ENCODE results near the gene CKS1B. TPM values are rescaled to one million over a fixed set of nuclear protein-coding genes. Genes with fewer than 3 reads are reported as not detected.
A peak's percentile ranks its signal among the peaks of the same experiment; 100 is the strongest.
"Not testable (repeated sequence)": the region's sequence is repeated elsewhere in the genome, so short reads cannot be mapped to it uniquely, and the experiment has no call there.

Gene CKS1B
- total RNA-seq, 1 donor from 2014 or later = 72.4 TPM

DNA sequence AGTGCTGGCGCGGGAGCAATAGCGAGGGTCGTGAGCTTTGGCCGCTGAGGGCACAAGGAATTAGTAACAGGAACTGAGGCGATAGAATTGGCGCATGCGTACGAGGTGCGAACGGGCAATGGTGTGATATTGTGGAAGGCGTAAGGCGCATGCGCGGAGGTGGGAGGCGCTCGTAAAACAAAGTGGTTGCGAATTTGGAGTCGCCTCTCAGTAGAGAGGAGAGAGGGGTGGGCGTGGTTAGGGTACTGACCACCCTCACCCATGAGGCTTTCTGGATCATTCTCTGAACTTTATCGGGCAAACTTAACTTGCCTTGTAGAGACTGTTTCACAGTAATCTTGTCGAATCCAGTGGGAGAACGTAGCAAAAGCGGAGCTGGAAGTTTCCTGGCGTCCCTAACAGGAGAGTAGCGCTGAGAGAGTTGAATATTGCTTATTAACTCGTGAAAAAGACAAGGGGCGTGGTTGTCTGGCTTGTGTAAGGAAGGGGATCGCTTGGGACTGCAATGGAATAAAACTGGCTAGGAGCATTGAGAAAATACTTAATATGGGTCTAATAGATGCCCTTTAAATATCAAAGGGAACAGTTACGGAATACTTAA lies 427 bp downstream of the CKS1B start:
- H3K4me3 ChIP-seq (ENCODE audit: low read depth, low read length) = peak overlapping the region; percentile 55
- no peak for DNase-seq (ENCODE audit: low read depth)

DNA sequence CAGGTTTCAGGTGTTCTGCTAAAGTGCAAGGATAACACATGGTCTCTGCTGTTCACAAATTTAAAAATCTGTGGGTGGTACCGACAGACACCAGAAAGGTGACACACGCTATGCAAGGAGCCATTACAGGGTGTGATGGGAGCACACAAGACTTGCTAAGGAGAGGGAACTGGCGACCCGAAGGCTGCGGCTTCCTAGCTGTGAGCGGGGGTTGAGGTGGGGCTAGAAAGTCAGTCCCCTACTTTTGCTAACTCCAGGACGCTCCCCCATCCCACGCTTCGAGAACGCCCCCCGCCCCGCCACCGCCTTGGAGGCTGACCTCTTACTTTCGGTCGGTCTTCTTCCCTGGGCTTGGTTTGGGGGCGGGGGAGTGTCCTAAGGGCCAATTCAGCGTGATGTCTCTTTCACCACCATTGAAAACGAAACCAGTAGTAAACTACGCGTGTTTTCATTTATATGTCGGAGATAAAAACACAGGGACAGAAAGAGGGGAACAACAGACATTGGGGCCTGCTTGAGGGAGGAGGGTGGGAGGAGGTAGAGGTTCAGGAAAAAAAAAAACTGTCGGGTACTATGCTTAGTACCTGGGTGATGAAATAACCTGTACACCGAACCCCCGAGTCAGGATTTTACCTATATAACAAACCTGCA lies 1.1 kb downstream of the CKS1B start:
- Histone ChIP-seq H3K27me3 (ENCODE audit: control insufficient read depth, insufficient read depth, low read length) (no peaks in the 10 kb centered on the region), H3K4me3 (ENCODE audit: low read depth, low read length) (peak overlapping the region; percentile 55), H3K36me3 (ENCODE audit: control insufficient read depth, insufficient read depth, low read length) (no peaks in the 10 kb centered on the region)
- TF ChIP-seq, protein P1, sequence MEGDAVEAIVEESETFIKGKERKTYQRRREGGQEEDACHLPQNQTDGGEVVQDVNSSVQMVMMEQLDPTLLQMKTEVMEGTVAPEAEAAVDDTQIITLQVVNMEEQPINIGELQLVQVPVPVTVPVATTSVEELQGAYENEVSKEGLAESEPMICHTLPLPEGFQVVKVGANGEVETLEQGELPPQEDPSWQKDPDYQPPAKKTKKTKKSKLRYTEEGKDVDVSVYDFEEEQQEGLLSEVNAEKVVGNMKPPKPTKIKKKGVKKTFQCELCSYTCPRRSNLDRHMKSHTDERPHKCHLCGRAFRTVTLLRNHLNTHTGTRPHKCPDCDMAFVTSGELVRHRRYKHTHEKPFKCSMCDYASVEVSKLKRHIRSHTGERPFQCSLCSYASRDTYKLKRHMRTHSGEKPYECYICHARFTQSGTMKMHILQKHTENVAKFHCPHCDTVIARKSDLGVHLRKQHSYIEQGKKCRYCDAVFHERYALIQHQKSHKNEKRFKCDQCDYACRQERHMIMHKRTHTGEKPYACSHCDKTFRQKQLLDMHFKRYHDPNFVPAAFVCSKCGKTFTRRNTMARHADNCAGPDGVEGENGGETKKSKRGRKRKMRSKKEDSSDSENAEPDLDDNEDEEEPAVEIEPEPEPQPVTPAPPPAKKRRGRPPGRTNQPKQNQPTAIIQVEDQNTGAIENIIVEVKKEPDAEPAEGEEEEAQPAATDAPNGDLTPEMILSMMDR (IDR thresholded peaks at IDR 0.05; ENCODE audit: insufficient read depth, low read length, poor library complexity, severe bottlenecking) = no peak
- DNase-seq (ENCODE audit: low read depth) = no peak

More for the DNA sequence above, 427 bp downstream of the CKS1B start:
- TF ChIP-seq, protein P1 (IDR thresholded peaks at IDR 0.05; ENCODE audit: insufficient read depth, low read length, poor library complexity, severe bottlenecking) = no peak
- no peaks in the 10 kb centered on the region for H3K36me3 ChIP-seq (ENCODE audit: control insufficient read depth, insufficient read depth, low read length)
- no peaks in the 10 kb centered on the region for H3K27me3 ChIP-seq (ENCODE audit: control insufficient read depth, insufficient read depth, low read length)

DNA sequence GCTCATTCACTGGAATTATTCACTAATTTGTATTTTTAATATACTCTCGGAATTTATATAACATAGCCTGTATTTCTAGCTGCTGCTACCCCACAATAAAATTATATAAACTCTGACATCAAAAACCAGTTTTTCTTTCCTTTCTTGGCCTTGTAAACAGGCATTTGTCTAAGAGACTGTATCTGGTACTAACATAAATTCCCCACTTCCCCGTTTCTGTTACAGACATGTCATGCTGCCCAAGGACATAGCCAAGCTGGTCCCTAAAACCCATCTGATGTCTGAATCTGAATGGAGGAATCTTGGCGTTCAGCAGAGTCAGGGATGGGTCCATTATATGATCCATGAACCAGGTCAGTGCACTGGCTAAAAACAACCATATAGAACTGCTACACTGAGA lies 3.3 kb downstream of the CKS1B start:
- not testable (repeated sequence) for H3K27me3 ChIP-seq (ENCODE audit: control insufficient read depth, insufficient read depth, low read length); H3K4me3 ChIP-seq (ENCODE audit: low read depth, low read length); H3K36me3 ChIP-seq (ENCODE audit: control insufficient read depth, insufficient read depth, low read length); DNase-seq (ENCODE audit: low read depth)

DNA sequence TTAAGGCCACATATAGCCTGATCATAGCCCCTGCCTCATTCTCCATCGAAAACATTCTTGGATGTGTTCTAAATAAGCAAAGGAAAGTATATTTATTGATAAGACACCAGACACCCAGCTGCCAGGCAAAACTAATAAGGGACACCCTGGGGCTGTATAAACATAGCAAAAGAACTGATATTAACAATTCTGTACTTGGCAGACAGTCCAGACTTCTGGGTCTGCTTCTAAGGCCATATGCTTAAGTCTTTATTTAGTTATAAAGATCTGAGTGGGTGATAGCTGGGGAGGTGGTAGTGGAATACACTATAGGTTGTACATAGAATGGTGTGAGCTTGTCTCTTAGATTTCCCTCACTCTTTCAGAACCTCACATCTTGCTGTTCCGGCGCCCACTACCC lies 3.9 kb downstream of the CKS1B start:
- TF ChIP-seq, protein P1 (IDR thresholded peaks at IDR 0.05; ENCODE audit: insufficient read depth, low read length, poor library complexity, severe bottlenecking) = no peak
- Histone ChIP-seq H3K36me3 (ENCODE audit: control insufficient read depth, insufficient read depth, low read length) (no peaks in the 10 kb centered on the region), H3K27me3 (ENCODE audit: control insufficient read depth, insufficient read depth, low read length) (no peaks in the 10 kb centered on the region), H3K4me3 (ENCODE audit: low read depth, low read length) (no peak overlapping the region)
- DNase-seq (ENCODE audit: low read depth) = no peak

DNA sequence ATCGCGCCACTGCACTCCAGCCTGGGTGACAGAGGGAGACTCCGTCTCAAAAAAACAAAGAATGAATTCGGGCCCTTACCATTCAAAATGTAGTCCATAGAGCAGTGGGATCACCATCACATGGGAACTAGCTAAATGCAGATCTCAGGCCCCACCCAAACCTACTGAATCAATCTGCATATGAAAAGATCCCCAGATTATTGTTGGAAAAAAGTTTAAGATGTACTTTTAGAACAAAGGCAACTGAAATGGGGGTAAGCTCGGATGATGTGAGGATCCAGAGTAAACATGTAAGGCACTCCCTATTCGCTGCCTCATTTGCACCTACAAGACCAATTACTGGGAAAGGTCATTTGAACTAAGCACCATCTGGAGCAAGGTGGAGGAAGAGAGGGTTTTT lies 7.9 kb downstream of the CKS1B start:
- TF ChIP-seq, protein P1 (IDR thresholded peaks at IDR 0.05; ENCODE audit: insufficient read depth, low read length, poor library complexity, severe bottlenecking) = no peak
- Histone ChIP-seq H3K36me3 (ENCODE audit: control insufficient read depth, insufficient read depth, low read length) (peaks cover under 1% of the 10 kb centered on the region), H3K27me3 (ENCODE audit: control insufficient read depth, insufficient read depth, low read length) (no peaks in the 10 kb centered on the region), H3K4me3 (ENCODE audit: low read depth, low read length) (peak overlapping the region; percentile 75)
- no peak for DNase-seq (ENCODE audit: low read depth)

DNA sequence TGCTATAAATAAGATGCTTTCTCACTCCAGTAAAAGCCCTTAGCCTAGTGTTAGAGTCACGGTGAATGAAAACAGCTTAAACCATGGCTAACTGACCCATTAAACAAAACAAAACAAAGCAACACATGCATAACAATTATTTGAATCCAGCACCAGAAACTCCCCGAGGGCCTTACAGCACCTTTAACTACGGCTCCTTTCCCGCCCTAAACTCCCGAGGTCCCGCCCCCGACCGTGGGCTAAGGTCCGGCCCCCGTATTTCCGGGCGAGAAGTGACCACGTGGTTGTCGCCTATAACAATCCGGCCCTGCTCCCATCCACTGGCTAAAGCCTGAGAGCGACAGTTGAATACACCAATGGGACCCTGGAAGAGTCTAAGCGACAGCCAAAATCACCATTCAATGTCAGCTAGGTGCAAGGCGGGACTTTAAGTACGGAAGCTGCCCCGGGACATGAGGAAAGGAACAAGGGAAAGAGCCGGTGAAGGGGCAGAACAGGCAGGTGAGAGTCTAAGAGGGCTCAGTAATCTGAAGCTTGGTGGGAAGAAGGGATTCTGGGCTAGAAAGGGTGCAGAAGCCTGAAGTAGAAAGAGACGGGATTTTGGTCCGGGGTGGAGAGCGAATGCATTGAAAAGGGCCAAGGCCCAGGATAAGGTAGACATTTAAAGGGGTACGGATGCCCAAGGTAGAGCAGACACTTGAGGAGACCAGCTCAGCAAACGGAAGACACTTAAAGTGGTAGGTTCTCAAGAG lies 8.6 kb downstream of the CKS1B start, which contains the start of gene FLAD1:
TSS of gene FLAD1 (plus strand) at position 448 of the 752 bp plus-strand sequence. CDS start 351 bp downstream, outside the sequence.
- no peaks in the 10 kb centered on the region for H3K27me3 ChIP-seq (ENCODE audit: control insufficient read depth, insufficient read depth, low read length)
- peak; percentile 98 for DNase-seq (ENCODE audit: low read depth)
- peaks cover 3% of the 10 kb centered on the region for H3K36me3 ChIP-seq (ENCODE audit: control insufficient read depth, insufficient read depth, low read length)
- H3K4me3 ChIP-seq (ENCODE audit: low read depth, low read length) = peak within 1 kb of the TSS; percentile 75
- TF ChIP-seq, protein P1 (IDR thresholded peaks at IDR 0.05; ENCODE audit: insufficient read depth, low read length, poor library complexity, severe bottlenecking) = no peak
